Endothelial cell of umbilical vein (primary cell): ENCODE measurements around the gene GPR137B.

ENCODE experiments used
- EZH2 ChIP-seq: IDR thresholded peaks from 2 replicates; pipeline ENCODE4 v1.6.1; 2012; ENCODE audit warnings: borderline replicate concordance, low read depth, mild to moderate bottlenecking, moderate library complexity, low read length, inconsistent platforms; ENCODE audit not compliant: severe bottlenecking
- FOS ChIP-seq: IDR thresholded peaks from 2 replicates; pipeline ENCODE4 v1.6.1; 2011; ENCODE audit warnings: mild to moderate bottlenecking, low read length, moderate library complexity, borderline replicate concordance; ENCODE audit not compliant: insufficient read depth
- GATA2 ChIP-seq: IDR thresholded peaks from 2 replicates; pipeline ENCODE4 v1.7.0; 2011; ENCODE audit warnings: low read depth, mild to moderate bottlenecking, moderate library complexity, mixed read lengths, low read length; ENCODE audit not compliant: insufficient read length, insufficient read depth
- JUN ChIP-seq: IDR thresholded peaks from 2 replicates; pipeline ENCODE4 v1.6.1; 2011; ENCODE audit warnings: borderline replicate concordance, low read depth; ENCODE audit not compliant: insufficient read length, insufficient read depth
- POLR2A ChIP-seq: IDR thresholded peaks from 2 replicates; pipeline ENCODE4 v1.6.1; 2012; ENCODE audit warnings: low read depth, mild to moderate bottlenecking, control low read depth, low read length
- POLR2AphosphoS5 ChIP-seq: IDR thresholded peaks from 2 replicates; pipeline ENCODE4 v1.6.1; 2012; ENCODE audit warnings: low read depth, mild to moderate bottlenecking, control low read depth, low read length, moderate library complexity; ENCODE audit not compliant: insufficient read depth
- TF ChIP-seq, protein P1 (sequence below), 2 donors: IDR thresholded peaks; 1 replicate in 1 of 2; 2 replicates in 1 of 2; pipeline ENCODE4 v1.5.1; 2011; ENCODE audit warnings: low read length in 2 of 2, mild to moderate bottlenecking in 2 of 2, moderate library complexity in 2 of 2, control low read depth in 1 of 2, inconsistent platforms in 1 of 2, low read depth in 1 of 2; ENCODE audit not compliant: insufficient read depth in 1 of 2; ENCODE audit errors: extremely low read depth in 1 of 2
- TF ChIP-seq, protein P2 (sequence below): IDR thresholded peaks from 2 replicates; pipeline ENCODE4 v1.6.1; 2011; ENCODE audit not compliant: insufficient read depth, insufficient read length

DNA sequence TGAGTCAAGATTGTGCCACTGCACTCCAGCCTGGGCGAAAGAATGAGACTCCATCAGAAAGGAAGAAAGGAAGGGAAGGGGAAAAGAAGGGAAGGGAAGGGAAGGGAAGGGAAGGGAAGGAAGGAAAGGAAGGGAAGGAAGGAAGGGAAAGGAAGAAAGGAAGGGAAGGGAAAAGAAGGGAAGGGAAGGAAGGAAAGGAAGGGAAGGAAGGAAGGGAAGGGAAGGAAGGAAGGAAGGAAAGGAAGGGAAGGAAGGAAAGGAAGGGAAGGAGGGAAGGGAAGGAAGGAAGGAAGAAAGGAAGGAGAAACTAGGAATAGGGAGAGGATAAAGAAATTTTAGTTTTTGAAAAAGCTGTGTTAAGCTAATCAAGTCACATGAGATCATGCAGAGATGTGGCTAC is 44.1 kb upstream of the GPR137B start:
- TF ChIP-seq, protein P1, sequence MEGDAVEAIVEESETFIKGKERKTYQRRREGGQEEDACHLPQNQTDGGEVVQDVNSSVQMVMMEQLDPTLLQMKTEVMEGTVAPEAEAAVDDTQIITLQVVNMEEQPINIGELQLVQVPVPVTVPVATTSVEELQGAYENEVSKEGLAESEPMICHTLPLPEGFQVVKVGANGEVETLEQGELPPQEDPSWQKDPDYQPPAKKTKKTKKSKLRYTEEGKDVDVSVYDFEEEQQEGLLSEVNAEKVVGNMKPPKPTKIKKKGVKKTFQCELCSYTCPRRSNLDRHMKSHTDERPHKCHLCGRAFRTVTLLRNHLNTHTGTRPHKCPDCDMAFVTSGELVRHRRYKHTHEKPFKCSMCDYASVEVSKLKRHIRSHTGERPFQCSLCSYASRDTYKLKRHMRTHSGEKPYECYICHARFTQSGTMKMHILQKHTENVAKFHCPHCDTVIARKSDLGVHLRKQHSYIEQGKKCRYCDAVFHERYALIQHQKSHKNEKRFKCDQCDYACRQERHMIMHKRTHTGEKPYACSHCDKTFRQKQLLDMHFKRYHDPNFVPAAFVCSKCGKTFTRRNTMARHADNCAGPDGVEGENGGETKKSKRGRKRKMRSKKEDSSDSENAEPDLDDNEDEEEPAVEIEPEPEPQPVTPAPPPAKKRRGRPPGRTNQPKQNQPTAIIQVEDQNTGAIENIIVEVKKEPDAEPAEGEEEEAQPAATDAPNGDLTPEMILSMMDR (IDR thresholded peaks at IDR 0.05; ENCODE audit: extremely low read depth in 1 of 2, insufficient read depth in 1 of 2, low read depth in 1 of 2, low read length in 2 of 2) = no peak
- TF ChIP-seq GATA2 (no peak), POLR2AphosphoS5 (no peak), FOS (no peak), JUN (no peak), EZH2 (no peak), POLR2A (no peak)
- TF ChIP-seq, protein P2, sequence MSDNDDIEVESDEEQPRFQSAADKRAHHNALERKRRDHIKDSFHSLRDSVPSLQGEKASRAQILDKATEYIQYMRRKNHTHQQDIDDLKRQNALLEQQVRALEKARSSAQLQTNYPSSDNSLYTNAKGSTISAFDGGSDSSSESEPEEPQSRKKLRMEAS = no peak
